ENCODE measurements around the gene AP4M1.

DNA sequence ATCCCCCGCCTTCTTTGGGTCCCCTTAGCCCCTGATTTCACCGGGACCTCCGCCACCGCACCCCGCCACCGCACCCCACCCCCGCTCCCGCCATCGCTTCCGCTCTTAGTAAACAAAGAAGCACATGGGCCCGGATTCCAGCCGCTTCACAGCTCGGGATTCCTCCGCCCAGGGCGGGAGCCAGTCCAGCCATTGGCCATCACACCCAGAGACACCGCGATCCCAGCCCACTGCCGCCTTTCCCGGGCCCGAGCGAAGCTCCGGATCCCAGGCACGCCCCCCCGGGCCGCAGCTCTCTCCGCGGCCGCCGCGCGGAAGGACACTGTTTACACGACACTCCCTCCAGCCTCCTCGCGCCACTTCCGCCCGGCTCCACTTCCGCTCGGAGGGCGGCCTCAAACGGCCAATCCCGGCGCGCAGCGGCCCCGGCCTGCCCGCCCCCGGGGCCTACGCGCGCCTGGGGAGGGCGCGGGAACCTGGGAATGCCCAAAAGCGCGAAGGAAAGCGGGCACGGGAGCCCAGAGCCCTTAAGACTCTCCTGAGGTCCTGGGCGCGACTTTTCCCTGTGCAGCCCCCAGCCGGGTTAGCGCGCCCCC lies 925 bp upstream of the AP4M1 start:
- TF ChIP-seq, protein P1, sequence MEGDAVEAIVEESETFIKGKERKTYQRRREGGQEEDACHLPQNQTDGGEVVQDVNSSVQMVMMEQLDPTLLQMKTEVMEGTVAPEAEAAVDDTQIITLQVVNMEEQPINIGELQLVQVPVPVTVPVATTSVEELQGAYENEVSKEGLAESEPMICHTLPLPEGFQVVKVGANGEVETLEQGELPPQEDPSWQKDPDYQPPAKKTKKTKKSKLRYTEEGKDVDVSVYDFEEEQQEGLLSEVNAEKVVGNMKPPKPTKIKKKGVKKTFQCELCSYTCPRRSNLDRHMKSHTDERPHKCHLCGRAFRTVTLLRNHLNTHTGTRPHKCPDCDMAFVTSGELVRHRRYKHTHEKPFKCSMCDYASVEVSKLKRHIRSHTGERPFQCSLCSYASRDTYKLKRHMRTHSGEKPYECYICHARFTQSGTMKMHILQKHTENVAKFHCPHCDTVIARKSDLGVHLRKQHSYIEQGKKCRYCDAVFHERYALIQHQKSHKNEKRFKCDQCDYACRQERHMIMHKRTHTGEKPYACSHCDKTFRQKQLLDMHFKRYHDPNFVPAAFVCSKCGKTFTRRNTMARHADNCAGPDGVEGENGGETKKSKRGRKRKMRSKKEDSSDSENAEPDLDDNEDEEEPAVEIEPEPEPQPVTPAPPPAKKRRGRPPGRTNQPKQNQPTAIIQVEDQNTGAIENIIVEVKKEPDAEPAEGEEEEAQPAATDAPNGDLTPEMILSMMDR (conservative IDR thresholded peaks at IDR 0.05; ENCODE audit: low read length), result no peak
- TF ChIP-seq EZH2phosphoT487 (IDR thresholded peaks at IDR 0.05; ENCODE audit: borderline replicate concordance, low read depth, low read length), result no peak

All from OCI-LY7 (cell line).